GM19043 (cell line): ENCODE measurements around the gene ARHGEF7.
"Not testable (repeated sequence)": the region's sequence is repeated elsewhere in the genome, so short reads cannot be mapped to it uniquely, and the experiment has no call there.

ENCODE experiments used
- ATAC-seq: cut with Tn5 transposase; IDR thresholded peaks from one replicate; pipeline ENCODE4 v1.9.1; 2021; ENCODE audit warnings: low read depth; ENCODE audit not compliant: unreplicated experiment

ARHGEF7 gene

DNA sequence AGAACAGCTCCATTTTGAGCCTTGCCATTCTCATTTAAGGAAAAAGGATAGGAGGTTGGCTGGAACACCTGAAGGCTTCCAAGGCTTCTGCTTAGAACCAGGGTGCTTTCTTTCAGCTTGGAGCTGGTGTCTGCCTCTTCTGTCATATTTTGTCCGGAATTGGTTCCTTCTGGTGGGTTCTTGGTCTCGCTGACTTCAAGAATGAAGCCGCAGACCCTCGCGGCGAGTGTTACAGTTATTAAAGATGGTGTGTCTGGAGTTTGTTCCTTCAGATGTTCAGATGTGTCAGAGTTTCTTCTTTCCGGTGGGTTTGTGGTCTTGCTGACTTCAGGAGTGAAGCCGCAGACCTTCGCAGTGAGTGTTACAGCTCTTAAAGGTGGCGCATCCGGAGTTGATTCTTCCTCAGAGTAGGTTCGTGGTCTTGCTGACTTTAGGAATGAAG, 74.0 kb downstream of the ARHGEF7 start:
- not testable (repeated sequence) for ATAC-seq

DNA sequence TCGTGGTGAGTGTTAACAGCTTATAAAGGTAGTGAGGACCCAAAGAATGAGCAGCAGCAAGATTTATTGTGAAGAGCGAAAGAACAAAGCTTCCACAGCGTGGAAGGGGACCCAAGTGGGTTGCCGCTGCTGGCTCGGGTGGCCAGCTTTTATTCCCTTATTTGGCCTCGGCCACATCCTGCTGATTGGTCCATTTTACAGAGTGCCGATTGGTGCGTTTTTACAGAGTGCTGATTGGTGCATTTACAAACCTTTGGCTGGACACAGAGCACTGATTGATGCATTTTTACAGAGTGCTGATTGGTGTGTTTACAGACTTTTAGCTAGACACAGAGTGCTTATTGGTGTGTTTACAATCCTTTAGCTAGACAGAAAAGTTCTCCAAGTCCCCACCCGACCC, 74.4 kb downstream of the ARHGEF7 start:
- ATAC-seq, result not testable (repeated sequence)

DNA sequence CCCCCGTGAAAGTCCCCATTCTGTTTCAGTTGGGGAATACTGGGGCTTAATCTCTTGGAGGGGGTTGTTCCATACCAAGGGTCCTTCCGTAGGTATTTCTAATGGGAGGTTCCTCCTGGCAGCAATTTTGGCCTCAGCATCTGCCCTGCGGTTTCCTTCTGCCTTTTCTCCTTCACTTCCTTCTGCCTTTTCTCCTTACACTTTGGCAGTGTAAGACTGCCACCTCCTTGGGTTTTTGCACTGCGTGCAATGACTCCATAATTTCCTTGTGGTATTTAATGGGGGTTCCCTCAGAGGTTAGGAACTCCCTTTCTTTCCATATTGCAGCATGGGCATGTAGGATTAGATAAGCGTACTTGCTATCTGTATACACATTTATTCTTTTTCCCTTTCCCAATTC, 78.1 kb downstream of the ARHGEF7 start:
- not testable (repeated sequence) for ATAC-seq

DNA sequence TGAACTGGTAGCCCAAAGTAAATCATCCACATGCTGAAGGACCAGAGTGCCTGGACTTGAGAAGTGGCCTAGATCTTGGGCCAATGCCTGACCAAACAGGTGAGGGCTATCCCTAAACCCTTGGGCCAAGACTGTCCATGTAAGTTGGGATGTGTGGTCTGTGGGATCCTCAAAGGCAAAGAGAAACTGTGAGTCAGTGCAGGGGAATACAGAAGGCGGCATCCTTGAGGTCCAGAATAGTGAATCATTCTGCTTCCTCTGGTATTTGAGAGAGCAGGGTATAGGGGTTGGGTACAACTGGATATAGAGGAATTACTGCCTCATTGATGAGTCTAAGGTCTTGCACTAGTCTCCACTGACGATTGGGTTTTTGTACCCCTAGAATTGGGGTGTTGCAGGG, 79.5 kb downstream of the ARHGEF7 start:
- ATAC-seq, result not testable (repeated sequence)

DNA sequence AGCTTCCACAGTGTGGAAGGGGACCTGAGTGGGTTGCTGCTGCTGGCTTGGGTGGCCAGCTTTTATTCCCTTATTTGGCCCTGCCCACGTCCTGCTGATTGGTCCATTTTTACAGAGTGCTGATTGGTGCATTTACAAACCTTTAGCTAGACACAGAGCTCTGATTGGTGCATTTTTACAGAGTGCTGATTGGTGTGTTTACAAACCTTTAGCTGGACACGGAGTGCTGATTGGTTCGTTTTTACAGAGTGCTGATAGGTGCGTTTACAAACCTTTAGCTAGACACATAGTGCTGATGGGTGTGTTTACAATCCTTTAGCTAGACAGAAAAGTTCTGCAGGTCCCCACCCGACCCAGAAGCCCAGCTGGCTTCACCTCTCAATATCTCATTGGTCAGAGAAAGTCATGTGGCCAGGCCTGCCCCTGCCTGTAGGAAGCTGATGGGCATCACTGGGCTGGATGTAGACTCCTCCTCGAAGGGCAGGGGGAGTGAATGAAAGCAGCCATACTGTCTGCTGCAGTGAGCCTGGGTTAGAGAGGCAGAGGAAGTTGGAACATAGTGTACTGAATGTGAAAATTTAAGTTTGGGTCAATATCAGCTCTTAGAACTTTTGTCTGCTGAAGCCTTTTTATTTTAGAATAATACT, 83.7 kb downstream of the ARHGEF7 start:
- not testable (repeated sequence) for ATAC-seq

DNA sequence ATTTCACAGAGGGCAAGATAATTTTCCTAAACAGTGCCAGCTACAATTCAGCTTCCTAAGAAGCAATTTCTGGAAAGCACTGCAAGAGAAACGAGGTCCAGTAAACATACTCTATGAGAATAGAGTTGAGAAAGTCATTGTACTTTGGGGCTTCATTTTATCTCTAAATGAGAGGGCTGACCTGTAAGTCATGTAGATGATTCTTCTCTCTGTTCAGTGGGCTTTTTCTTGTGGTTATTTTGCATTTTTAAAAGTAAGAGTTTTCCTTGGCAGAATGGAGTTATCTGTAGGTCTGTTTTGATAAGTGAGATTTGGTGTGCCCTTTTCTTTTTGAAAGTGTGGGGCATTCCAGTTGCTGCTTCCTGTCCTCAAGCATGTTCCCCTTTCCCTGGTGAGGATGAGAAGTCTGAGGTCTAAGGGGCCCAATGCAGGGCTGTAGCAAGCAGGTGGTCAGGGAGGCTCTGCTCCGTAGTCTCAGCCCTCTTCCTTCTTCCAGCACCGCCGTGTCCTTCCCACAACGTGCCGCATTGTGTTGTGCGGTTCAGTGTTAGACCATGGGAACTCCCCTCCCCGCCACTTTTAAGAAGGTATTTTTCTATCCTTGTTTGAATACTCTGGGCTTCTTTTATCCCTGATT, 86.3 kb downstream of the ARHGEF7 start:
- ATAC-seq, result no peak

DNA sequence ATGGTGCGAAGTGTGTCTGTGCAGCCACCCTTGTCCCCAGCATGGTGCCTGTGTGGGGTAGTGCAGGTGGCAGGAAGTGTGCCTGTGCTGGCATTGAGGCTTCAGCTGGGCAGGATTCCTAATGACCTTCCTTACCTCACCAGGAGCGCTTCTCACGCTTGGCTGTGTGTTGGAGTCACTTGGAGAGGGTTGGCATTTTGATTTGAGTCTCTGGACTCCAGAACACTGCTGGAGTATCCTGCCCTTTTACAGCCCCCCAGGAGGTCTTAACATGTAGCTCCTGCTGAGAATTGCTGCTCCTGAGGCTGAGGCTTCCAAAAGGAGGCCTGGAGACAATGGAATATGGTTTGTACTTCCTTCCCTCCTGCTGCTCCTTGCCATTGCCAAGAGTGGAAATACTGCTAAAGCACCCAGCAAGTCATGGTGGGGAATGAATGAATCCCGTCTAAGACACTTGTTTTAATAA, 87.1 kb downstream of the ARHGEF7 start:
- ATAC-seq, result no peak

GRCh38 chr13:111202745-111203144, 87.6 kb downstream of the ARHGEF7 start:
- peak; percentile 63 for ATAC-seq

DNA sequence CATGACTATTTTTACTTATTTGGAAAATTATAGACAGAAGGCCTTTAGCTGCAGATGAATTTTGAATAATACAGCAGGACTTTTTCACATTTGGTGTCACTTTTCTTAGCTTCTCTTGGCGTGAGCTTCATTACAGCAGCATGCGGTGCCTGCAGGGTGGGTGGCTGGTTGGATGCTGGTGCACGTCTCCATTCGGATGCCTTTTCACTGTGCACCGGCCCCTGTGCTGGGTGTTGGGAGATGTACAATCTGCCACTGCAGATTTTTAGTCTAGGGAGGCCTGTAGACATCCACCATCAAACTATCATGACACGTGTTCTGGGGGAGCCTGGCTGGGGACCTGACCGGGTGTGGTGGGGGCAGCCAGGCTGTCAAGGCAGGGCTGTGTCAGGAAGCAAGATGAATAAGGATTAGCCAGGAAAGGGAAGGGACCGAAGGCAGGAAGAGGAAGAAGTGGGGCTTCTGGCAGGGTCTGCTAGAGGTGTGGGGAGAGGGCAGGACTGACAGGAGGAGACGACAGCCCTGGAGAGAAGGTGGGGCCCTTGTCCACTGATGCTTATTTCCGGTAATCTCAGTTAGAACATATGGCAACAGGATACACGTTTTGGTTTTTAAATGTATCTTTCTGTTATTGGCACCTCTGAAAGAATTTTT, 88.8 kb downstream of the ARHGEF7 start:
- peak; percentile 35 for ATAC-seq

GRCh38 chr13:111204438-111205177, 89.5 kb downstream of the ARHGEF7 start:
- no peak for ATAC-seq

- no peak for ATAC-seq
These were observed 91.0 kb downstream of the ARHGEF7 start for GRCh38 chr13:111206148-111206547.

DNA sequence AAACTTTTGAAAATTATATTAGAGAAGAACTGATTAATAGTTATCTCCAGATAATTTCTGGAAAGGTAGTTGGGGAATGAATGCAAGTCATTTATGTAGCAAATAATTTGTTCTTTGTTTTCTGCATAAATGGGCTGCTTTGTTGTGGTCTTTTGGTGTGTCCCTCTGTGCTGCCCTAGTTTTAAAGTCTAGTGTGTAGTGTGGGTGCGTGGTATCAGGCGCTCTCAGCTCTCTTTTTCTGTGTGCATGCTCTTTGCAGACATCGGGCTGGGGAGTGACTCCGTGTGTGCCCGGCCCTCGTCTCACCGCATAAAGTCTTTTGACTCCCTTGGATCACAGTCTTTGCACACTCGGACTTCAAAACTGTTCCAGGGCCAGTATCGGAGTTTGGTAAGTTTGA, 94.5 kb downstream of the ARHGEF7 start:
- no peak for ATAC-seq

GRCh38 chr13:111210091-111210490, 95.0 kb downstream of the ARHGEF7 start:
- ATAC-seq, result no peak

DNA sequence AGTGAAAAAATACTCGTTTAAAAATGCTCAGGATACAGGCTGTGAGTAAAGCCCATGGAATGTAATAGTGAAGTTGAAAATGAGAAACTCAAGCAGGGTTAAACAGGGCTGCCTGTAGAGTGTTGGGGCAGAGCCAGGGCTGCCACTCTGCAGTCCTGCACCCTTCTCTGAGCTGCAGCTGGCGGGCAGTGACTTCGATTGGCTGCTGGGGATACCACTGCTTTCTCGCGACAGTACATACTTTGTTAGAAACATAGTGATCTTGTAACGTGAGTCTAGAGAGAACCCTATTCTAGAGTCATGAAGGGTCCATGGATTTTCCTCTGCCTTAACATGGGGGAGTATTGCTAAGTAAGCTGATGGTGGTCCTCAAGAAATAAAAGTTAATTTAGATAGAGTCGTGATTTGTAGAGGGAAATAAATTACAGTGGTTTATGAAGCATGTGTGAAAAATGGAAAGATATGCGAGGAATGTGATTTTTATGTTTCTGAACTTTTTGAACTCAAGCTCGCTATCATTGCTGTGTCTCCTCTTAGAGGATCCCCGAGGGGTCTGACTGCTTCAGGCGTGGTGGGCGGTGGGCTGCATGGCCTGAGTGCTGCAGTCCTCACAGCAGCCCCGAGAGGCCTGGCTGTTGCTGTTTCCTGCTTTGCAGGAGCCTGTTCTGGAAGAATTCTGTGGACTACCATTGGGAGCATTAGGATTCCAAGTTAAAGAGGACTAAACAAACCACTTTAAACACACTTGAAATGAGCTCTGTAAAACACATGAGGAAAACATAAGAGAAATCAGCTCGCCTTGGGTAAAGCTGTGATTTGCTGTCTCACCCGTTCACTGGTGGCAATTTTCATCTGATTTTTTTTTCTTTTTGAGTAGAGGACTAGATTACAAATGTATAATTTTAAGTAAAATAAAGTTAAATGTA, 95.7 kb downstream of the ARHGEF7 start:
- ATAC-seq, result no peak

- no peak for ATAC-seq
These were observed 96.8 kb downstream of the ARHGEF7 start for GRCh38 chr13:111211789-111212516.

- ATAC-seq, result no peak
These were observed 97.4 kb downstream of the ARHGEF7 start for GRCh38 chr13:111212517-111212873.

DNA sequence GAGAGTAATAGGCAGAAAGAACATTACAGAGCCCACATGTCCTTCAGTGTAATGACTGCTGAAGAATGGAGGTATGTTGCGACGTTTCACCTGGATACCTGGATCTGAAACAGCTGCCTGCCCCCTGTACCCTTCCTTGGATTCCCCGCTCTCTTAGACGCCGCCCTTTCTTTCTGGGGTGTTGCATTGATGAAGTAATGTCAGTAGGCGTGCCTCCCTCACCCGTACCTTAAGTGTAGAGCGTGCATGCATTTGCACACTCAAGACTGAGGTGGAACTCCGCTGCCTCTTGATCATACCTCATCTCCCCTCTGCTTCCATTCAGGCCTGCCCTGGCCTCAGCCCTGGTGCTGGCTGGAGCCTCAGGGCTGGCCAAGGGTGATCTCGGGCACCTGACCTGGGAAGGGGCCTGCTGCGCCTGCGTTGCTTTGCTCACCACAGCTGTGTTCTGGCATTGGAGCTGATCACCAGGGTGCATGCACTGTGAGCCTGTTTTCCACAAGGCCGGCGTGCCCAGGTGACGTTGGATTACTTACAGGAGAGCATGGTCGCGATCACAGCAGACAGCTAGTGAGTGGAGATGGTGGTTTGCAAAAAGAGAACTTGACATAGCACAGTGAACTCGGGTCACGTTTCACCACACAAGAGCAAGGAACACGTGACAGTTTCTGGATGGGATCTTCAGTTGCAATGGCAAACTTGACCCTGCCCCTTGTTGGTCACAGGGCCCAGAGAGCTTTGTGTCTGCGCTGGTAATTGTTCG, 99.0 kb downstream of the ARHGEF7 start:
- ATAC-seq, result no peak
